GM19025 (cell line): Measurements from ENCODE around the gene TRIM46.
A peak's percentile ranks its signal among the peaks of the same experiment; 100 is the strongest.

Source experiments
- ATAC-seq: cut with Tn5 transposase; IDR thresholded peaks from one replicate; pipeline ENCODE4 v1.9.1; 2021; ENCODE audit warnings: mild to moderate bottlenecking, low read depth, moderate library complexity; ENCODE audit not compliant: unreplicated experiment

Gene TRIM46

GRCh38 chr1:155173478-155174323, at the start of gene TRIM46:
Gene TRIM46 (plus strand): TSS chr1:155173849. CDS start chr1:155173967, 118 bp downstream.
- no peak for ATAC-seq

GRCh38 chr1:155124503-155125463, 48.9 kb upstream of the TRIM46 start:
- ATAC-seq, result no peak

- ATAC-seq, result no peak
Measured at GRCh38 chr1:155125511-155125945, 48.1 kb upstream of the TRIM46 start.

GRCh38 chr1:155125946-155126555, 47.6 kb upstream of the TRIM46 start:
- no peak for ATAC-seq

GRCh38 chr1:155126556-155127104, 47.0 kb upstream of the TRIM46 start:
- no peak for ATAC-seq

GRCh38 chr1:155127105-155127966, 46.3 kb upstream of the TRIM46 start, which contains the start of gene EFNA1:
Gene EFNA1 (plus strand): TSS chr1:155127876. CDS start chr1:155127978, 102 bp downstream.
- ATAC-seq, result no peak

GRCh38 chr1:155127967-155128754, 45.5 kb upstream of the TRIM46 start:
- no peak for ATAC-seq

- no peak for ATAC-seq
Measured at GRCh38 chr1:155128755-155129473, 44.7 kb upstream of the TRIM46 start.

- ATAC-seq, result no peak
Measured at GRCh38 chr1:155130272-155131006, 43.2 kb upstream of the TRIM46 start.

- no peak for ATAC-seq
Measured at GRCh38 chr1:155131285-155131684, 42.4 kb upstream of the TRIM46 start.

- ATAC-seq, result no peak
Measured at GRCh38 chr1:155131856-155132255, 41.8 kb upstream of the TRIM46 start.

- ATAC-seq, result no peak
Measured at GRCh38 chr1:155133799-155134281, 39.8 kb upstream of the TRIM46 start.

- no peak for ATAC-seq
Measured at GRCh38 chr1:155134322-155134721, 39.3 kb upstream of the TRIM46 start.

- ATAC-seq, result no peak
Measured at GRCh38 chr1:155134880-155135414, 38.7 kb upstream of the TRIM46 start.

- ATAC-seq, result peak; percentile 69
Measured at GRCh38 chr1:155135415-155136028, 38.1 kb upstream of the TRIM46 start, which contains the start of gene SLC50A1. Gene SLC50A1 (plus strand): TSS chr1:155135852. CDS start chr1:155135912, 60 bp downstream.

- no peak for ATAC-seq
Measured at GRCh38 chr1:155136748-155137147, 36.9 kb upstream of the TRIM46 start.
